ENCODE data around the gene BOLA2.
"Not testable (repeated sequence)": the region's sequence is repeated elsewhere in the genome, so short reads cannot be mapped to it uniquely, and the experiment has no call there.

DNA sequence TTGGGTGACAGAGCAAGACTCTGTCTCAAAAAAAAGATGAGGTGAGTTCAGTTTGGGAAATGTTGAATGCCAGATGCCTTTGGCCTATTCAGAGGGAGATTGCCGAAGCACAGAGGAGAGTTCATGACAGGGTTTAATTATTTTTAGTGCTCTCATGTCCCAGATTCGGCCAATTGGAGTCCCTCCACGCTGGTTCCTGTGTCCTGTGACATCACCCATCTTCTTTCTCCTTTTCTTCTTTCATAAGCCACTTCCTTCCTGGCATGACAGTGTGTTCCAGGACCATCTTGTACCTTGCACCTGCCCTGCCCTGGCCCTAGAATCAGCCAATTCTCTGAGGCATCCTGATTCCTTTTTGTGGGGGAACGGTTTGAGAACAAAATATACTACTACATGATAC, 17.9 kb upstream of the BOLA2 start:
- TF ChIP-seq RAD21 (conservative IDR thresholded peaks at IDR 0.05); TAF1 (IDR thresholded peaks at IDR 0.05; ENCODE audit: low read depth); EZH2 (IDR thresholded peaks at IDR 0.05; ENCODE audit: borderline replicate concordance, insufficient read depth, low read length, poor library complexity, severe bottlenecking); POLR2AphosphoS5 (IDR thresholded peaks at IDR 0.05): not testable (repeated sequence)
- TF ChIP-seq, protein P1, sequence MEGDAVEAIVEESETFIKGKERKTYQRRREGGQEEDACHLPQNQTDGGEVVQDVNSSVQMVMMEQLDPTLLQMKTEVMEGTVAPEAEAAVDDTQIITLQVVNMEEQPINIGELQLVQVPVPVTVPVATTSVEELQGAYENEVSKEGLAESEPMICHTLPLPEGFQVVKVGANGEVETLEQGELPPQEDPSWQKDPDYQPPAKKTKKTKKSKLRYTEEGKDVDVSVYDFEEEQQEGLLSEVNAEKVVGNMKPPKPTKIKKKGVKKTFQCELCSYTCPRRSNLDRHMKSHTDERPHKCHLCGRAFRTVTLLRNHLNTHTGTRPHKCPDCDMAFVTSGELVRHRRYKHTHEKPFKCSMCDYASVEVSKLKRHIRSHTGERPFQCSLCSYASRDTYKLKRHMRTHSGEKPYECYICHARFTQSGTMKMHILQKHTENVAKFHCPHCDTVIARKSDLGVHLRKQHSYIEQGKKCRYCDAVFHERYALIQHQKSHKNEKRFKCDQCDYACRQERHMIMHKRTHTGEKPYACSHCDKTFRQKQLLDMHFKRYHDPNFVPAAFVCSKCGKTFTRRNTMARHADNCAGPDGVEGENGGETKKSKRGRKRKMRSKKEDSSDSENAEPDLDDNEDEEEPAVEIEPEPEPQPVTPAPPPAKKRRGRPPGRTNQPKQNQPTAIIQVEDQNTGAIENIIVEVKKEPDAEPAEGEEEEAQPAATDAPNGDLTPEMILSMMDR (IDR thresholded peaks at IDR 0.05; ENCODE audit: poor library complexity, severe bottlenecking): not testable (repeated sequence)
